C4-2B (cell line): Measurements from ENCODE around the gene CAMK1G.

ENCODE experiments used
- H3K27ac ChIP-seq: fragments of 450-650 bp; 2 replicates; pipeline ENCODE4 v1.5.1; 2017
- ZFX ChIP-seq: fragments of 450-650 bp; IDR thresholded peaks from 2 replicates; pipeline ENCODE4 v1.6.1; 2017
- TF ChIP-seq, protein P1 (sequence below): fragments of 450-650 bp; conservative IDR thresholded peaks from 2 replicates; pipeline ENCODE4 v1.5.1; 2017; ENCODE audit warnings: mild to moderate bottlenecking

The CAMK1G gene

DNA sequence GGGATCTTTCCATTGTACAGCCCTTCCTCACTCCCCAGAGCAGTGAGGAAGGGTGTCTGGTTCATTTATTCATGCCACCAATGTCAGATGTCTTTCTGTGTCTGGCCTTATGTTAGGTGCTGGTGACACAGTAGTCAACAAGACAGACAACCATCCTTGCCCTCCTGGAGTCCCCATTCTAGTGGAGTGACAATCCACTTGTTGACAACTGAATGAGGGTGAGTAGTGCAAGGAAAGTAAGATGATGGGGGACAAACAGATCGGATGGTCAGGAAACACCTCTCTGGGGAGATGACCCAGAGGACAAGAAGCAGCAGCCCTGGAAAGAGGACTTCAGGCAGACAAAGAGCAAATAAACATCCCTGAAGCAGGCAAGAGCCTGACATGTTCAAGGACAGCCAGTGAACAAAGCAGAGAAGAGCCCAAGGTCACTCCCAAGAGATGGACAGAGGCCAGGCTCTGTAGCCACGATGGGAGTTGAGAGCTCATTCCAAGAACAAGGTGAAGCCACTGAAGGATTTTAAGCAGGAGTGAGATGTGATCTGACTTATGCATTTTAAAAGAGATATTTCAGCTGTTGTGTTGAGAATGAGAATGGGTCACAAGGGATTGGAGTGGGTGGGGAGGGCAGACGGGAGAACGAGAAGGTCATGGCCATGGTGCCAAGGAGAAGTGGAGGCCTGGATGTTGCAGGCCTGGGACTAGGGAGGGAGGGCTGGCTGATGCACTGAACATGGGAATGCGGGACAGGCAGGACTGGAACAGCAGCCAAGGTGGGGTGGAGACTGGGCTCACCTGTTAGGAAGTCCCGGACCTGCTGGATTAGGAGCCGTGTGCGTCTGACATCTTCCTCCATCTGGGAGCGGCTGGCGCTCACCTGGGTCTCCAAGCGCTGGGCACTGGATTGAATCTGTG, 38.5 kb downstream of the CAMK1G start:
- H3K27ac ChIP-seq, result no peak overlapping the region

DNA sequence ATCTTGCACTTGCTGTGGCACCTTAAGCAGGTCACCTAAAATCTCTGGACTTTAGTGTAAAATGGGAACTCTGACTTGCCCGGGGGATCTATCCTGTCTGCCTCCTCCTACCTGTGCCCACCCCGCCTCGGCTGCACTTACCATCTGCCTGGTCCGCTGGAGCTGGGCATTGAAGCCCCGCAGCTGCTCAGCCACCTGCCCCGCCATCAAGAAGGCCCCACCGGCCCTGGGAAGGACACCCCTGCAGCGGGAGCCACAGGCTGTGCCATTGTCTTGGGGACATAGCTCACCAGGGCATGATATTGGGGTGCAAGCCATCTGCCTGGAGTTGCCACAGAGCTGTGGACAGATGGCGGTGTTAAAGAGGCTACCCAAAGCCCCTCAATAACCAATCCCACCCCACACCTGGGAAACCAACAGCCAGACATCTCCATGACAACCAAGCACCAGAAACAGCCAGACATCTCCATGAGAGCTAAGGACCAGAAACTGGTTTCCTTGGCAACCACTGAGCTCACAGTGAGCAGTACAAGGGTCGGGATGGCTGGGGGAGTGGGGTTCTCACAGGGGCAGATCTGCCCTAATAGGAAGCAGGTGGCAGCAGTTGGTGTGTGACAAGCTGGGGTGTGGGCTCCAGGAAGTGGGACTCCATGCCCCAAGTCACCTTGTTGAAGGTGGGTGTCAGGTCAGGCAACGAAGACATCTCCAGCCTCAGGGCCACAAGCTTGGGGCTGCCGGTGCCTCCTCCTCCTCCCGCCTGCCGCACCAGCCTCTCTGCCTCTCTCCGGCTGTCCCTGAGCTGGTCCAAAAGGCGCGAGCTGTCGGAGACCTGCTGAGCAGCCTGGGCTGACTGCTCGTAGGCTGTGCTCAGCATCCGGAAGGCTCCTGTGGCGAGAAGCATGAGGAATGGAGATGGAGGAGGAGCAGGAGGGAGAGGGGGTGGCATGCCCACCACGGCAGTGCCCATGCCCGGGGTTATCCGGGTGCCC, 39.6 kb downstream of the CAMK1G start:
- no peak for TF ChIP-seq ZFX
- TF ChIP-seq, protein P1, sequence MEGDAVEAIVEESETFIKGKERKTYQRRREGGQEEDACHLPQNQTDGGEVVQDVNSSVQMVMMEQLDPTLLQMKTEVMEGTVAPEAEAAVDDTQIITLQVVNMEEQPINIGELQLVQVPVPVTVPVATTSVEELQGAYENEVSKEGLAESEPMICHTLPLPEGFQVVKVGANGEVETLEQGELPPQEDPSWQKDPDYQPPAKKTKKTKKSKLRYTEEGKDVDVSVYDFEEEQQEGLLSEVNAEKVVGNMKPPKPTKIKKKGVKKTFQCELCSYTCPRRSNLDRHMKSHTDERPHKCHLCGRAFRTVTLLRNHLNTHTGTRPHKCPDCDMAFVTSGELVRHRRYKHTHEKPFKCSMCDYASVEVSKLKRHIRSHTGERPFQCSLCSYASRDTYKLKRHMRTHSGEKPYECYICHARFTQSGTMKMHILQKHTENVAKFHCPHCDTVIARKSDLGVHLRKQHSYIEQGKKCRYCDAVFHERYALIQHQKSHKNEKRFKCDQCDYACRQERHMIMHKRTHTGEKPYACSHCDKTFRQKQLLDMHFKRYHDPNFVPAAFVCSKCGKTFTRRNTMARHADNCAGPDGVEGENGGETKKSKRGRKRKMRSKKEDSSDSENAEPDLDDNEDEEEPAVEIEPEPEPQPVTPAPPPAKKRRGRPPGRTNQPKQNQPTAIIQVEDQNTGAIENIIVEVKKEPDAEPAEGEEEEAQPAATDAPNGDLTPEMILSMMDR, result no peak
- H3K27ac ChIP-seq, result no peak overlapping the region

More for the DNA sequence above, 38.5 kb downstream of the CAMK1G start:
- TF ChIP-seq ZFX, result no peak
- TF ChIP-seq, protein P1, result no peak

DNA sequence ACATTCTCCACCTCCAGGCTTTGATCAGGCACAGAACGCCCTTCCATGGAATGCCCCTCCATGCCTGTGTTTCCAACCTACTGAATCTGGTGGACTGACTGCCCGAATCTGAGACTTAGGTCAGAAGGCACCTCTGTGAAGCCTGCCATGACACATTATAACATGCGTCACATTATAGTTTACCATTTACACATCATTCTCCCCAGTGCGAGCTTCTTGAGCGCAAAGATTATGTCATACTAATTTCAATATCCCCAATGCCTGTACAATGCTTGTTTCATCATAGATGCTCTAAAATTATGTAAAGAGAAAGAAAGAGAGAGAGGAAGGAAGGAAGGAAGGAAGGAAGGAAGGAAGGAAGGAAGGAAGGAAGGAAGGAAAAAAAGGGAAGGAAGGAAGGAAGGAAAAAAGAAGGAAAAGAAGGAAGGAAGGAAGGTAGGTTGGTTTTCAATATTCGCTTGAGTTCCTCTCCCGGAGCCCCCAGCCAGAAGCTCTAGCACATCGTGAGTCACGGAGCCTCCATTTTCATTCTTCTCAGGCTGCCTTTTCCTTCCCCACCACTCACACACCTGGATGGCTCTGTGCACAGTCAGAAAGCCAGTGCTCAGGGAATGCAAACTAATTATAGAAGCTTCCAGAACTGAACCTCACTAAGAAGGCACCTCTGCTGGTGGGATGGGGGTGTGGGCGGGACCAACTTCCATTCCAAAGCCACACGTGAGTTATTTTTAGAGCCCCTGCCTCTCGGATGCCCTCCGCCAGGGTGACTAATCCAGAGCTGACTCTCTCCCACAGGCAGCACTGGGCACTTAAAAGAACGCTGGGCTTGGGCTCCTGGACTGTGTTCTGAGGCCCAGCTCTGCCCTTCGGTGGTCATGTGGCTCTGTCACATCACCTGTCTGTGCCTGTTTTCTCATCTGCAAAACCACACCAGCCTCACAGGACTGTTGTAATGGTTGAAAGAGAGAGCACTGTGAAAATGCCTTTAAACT, 41.3 kb downstream of the CAMK1G start:
- no peak for TF ChIP-seq ZFX
- TF ChIP-seq, protein P1, result no peak
- H3K27ac ChIP-seq, result no peak overlapping the region

DNA sequence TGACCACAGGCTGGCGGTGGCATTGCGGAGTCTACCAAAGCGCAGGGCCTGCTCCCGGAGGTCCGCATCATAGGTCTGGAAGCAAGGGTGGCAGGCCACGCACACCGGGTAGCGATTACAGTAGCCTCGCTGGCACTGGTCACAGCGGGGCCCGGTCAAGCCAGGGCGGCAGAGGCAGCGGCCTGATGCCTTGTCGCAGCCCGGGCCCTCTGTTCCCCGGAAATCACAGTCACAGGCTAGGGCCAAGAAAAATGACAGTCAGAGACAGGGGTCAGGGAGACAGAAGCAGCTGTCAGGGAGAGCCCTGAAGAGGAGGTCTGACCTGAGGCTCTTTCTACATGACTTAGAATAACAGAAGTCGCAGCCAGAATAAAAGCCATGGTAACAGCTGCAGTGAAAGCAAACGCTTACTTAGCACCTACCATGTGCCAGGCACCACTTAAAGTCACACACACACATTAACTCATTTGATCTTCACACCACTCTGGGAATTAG, 42.3 kb downstream of the CAMK1G start:
- no peak for TF ChIP-seq ZFX
- TF ChIP-seq, protein P1, result no peak
- H3K27ac ChIP-seq, result no peak overlapping the region

DNA sequence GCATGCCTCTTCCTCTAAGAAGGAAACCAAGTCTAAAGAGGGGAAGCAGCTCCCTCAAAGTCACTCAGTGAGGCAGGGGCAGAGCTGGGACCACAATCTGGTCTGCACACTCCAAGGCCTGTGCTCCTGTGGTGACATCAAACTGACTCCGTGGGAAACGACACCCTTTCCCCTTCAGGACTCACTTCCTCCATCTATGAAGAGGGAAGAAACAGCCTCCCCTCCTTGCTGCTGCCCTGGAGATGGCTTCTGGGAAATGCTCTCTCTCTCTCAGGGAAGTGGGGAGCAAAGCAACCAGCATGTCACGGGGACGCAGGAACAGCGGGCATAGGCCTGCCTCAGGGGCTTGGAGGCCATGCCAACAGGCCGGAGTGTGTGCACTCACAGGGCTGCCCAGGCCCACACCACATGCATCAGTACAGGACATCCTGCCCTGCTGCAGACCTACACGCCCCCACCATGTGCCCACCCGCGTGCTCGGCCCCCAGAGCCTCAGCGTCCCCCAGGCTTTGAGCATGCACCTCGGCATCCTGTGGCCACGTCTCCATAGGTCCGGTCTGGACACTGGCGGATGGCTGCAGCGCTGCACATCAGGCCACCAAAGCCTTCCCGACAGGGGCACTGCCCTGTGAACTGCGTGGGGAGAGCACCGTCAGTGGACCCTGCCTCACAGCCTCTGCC, 43.0 kb downstream of the CAMK1G start:
- TF ChIP-seq, protein P1, result no peak
- TF ChIP-seq ZFX, result no peak
- no peak overlapping the region for H3K27ac ChIP-seq

DNA sequence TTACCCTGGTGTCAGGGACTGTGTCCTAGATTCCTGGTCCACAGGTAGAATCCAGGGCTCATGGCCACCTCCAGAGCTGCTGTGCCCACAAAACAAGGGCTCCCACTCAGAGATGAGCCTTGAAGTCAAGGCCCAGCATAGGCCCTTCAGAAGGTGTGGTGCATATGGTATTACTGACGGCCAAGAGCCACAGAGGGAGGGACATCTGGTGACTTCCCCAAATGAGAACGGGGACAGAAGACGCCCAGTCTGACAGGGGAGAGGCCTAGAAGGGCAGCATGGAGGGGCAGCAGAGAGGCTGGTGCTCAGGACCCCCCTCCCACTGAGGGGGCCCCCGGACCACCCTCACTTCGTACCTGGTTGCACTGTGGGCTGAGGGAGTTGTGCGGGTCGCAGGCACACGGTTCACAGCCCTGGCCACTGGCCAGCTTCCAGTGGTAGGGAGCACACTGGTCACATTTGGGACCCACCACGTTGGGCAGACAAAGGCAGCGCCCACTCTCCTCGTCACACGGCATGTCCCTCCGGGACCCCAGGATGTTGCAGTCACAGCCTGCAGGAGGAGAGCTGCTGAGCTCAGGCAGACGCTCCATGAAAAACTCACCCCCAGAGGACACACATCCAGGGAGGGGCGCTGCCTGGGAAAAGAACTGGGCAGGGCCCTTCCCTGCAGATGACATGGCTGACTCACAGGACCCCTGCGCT, 43.7 kb downstream of the CAMK1G start:
- TF ChIP-seq, protein P1, result no peak
- H3K27ac ChIP-seq, result no peak overlapping the region
